PC-9 (cell line): Measurements from ENCODE around the gene AVEN. TPM values are rescaled to one million over a fixed set of nuclear protein-coding genes. Genes with fewer than 3 reads are reported as not detected.

Experiments used
- BruUV-seq: library from RNA; stranded (reverse); fragments of 400-500 nt; replicated peaks from 2 replicates; lab custom pipeline; 2021; lab: Mats Ljungman, UMichigan
- CTCF ChIA-PET: fragments of 300-600 bp; sonication (Branson Sonifier 250); formaldehyde crosslinking; loops from one replicate; lab custom pipeline; 2022; ENCODE audit warnings: antibody characterized with exemption; lab: Charles Lee
- POLR2A ChIA-PET: fragments of 300-600 bp; sonication (Branson Sonifier 250); formaldehyde crosslinking; loops from one replicate; lab custom pipeline; 2022; ENCODE audit warnings: antibody characterized with exemption; ENCODE audit not compliant: unreplicated experiment; lab: Charles Lee
- DNase-seq, 2 experiments: peaks; one replicate each; pipeline versions ENCODE4 v3.0.0 to v3.0.0-alpha.2; 2015 to 2022; ENCODE audit warnings: mixed read lengths in 1 of 2
- H2AFZ ChIP-seq: fragments of 200-600 bp; sonication (generic); 2 replicates; pipeline ENCODE4 v1.8.1; 2017; ENCODE audit warnings: antibody characterized with exemption
- H3F3A ChIP-seq: fragments of 200-600 bp; sonication (generic); 2 replicates; pipeline ENCODE4 v1.8.1; 2017; ENCODE audit warnings: antibody characterized with exemption, mild to moderate bottlenecking, low read depth; ENCODE audit not compliant: insufficient read depth
- H3K27ac ChIP-seq: fragments of 200-600 bp; sonication (generic); 2 replicates; pipeline ENCODE4 v1.6.1; 2016; ENCODE audit warnings: mixed run types
- H3K27me3 ChIP-seq: fragments of 200-600 bp; sonication (generic); 2 replicates; pipeline ENCODE4 v1.6.1; 2016; ENCODE audit warnings: low read depth, mixed run types; ENCODE audit not compliant: insufficient read depth
- H3K36me3 ChIP-seq: fragments of 200-600 bp; sonication (generic); 2 replicates; pipeline ENCODE4 v1.6.1; 2016; ENCODE audit warnings: low read depth, mixed run types
- H3K4me1 ChIP-seq: fragments of 200-600 bp; sonication (generic); replicated peaks from 2 replicates; pipeline ENCODE4 v1.6.1; 2016; ENCODE audit warnings: mixed run types; ENCODE audit not compliant: insufficient read depth
- H3K4me2 ChIP-seq: fragments of 200-600 bp; sonication (generic); 2 replicates; pipeline ENCODE4 v1.6.1; 2017; ENCODE audit warnings: mixed run types
- H3K4me3 ChIP-seq: fragments of 200-600 bp; sonication (generic); 2 replicates; pipeline ENCODE4 v1.6.1; 2016; ENCODE audit warnings: mixed run types
- H3K79me2 ChIP-seq: fragments of 200-600 bp; sonication (generic); 2 replicates; pipeline ENCODE4 v1.6.1; 2017; ENCODE audit warnings: low read depth, mixed run types
- H3K9me2 ChIP-seq: fragments of 200-600 bp; sonication (generic); 2 replicates; pipeline ENCODE4 v1.8.1; 2017; ENCODE audit warnings: mild to moderate bottlenecking; ENCODE audit not compliant: insufficient read depth
- H3K9me3 ChIP-seq: fragments of 200-600 bp; sonication (generic); 2 replicates; pipeline ENCODE4 v1.8.1; 2016; ENCODE audit warnings: low read depth; ENCODE audit not compliant: insufficient read depth
- H4K20me1 ChIP-seq: fragments of 200-600 bp; sonication (generic); 2 replicates; pipeline ENCODE4 v1.8.1; 2017; ENCODE audit not compliant: insufficient read depth
- EZH2 ChIP-seq: fragments of 200-600 bp; sonication (generic); IDR thresholded peaks from 2 replicates; pipeline ENCODE4 v1.8.0; 2017; ENCODE audit warnings: antibody characterized with exemption, low read depth
- intact Hi-C: fragments of 100-400 bp; cut with micrococcal nuclease; formaldehyde crosslinking; loops from one replicate; pipeline ENCODE4 v1.10.0; 2022; ENCODE audit not compliant: unreplicated experiment
- total RNA-seq: library from RNA; stranded (reverse); gene quantifications from 2 replicates; pipeline ENCODE4 v1.2.3, GENCODE V29; 2021
- TF ChIP-seq, protein P1 (sequence below): fragments of 200-600 bp; sonication (generic); conservative IDR thresholded peaks from 2 replicates; pipeline ENCODE4 v1.6.1; 2017; ENCODE audit warnings: mixed run types, antibody characterized with exemption, mild to moderate bottlenecking, moderate library complexity

Gene AVEN
- total RNA-seq, 1 experiment from 2014 or later: 8.7 TPM

- no TSS peak for BruUV-seq
- H2AFZ ChIP-seq: no peak overlapping the region
- H3F3A ChIP-seq: no peaks in the 10 kb centered on the region
- H3K4me2 ChIP-seq: no peak overlapping the region
- no peaks in the 10 kb centered on the region for H3K79me2 ChIP-seq
- no peaks in the 10 kb centered on the region for H3K9me2 ChIP-seq
- intact Hi-C loops: no loop called here
- no peak for TF ChIP-seq EZH2
- TF ChIP-seq, protein P1, sequence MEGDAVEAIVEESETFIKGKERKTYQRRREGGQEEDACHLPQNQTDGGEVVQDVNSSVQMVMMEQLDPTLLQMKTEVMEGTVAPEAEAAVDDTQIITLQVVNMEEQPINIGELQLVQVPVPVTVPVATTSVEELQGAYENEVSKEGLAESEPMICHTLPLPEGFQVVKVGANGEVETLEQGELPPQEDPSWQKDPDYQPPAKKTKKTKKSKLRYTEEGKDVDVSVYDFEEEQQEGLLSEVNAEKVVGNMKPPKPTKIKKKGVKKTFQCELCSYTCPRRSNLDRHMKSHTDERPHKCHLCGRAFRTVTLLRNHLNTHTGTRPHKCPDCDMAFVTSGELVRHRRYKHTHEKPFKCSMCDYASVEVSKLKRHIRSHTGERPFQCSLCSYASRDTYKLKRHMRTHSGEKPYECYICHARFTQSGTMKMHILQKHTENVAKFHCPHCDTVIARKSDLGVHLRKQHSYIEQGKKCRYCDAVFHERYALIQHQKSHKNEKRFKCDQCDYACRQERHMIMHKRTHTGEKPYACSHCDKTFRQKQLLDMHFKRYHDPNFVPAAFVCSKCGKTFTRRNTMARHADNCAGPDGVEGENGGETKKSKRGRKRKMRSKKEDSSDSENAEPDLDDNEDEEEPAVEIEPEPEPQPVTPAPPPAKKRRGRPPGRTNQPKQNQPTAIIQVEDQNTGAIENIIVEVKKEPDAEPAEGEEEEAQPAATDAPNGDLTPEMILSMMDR: no peak
- no peaks in the 10 kb centered on the region for H3K27me3 ChIP-seq
- no peak for DNase-seq
- no peak overlapping the region for H3K27ac ChIP-seq
- CTCF ChIA-PET: no interaction called here
- POLR2A ChIA-PET: no interaction called here
- no peaks in the 10 kb centered on the region for H3K9me3 ChIP-seq
- no peaks in the 10 kb centered on the region for H4K20me1 ChIP-seq
- no peak overlapping the region for H3K4me3 ChIP-seq
- H3K36me3 ChIP-seq: no peaks in the 10 kb centered on the region
- no peaks in the 10 kb centered on the region for H3K4me1 ChIP-seq
Observed at GRCh38 chr15:33941279-33942063, 97.5 kb downstream of the AVEN start.

GRCh38 chr15:33934921-33935320, 104.1 kb downstream of the AVEN start:
- H3K27ac ChIP-seq: no peak overlapping the region
- no peaks in the 10 kb centered on the region for H3K79me2 ChIP-seq
- H4K20me1 ChIP-seq: no peaks in the 10 kb centered on the region
- no peak overlapping the region for H3K4me3 ChIP-seq
- CTCF ChIA-PET: no interaction called here
- H3K4me2 ChIP-seq: no peak overlapping the region
- no peaks in the 10 kb centered on the region for H3K9me2 ChIP-seq
- no peaks in the 10 kb centered on the region for H3K36me3 ChIP-seq
- H3K4me1 ChIP-seq: no peaks in the 10 kb centered on the region
- no TSS peak for BruUV-seq
- intact Hi-C loops: no loop called here
- no peaks in the 10 kb centered on the region for H3K27me3 ChIP-seq
- H3F3A ChIP-seq: no peaks in the 10 kb centered on the region
- POLR2A ChIA-PET: no interaction called here
- TF ChIP-seq, protein P1: no peak
- TF ChIP-seq EZH2: no peak
- DNase-seq: no peak
- no peaks in the 10 kb centered on the region for H3K9me3 ChIP-seq
- H2AFZ ChIP-seq: no peak overlapping the region

- no peaks in the 10 kb centered on the region for H3K79me2 ChIP-seq
- no peak overlapping the region for H2AFZ ChIP-seq
- DNase-seq: no peak
- no peaks in the 10 kb centered on the region for H3K9me2 ChIP-seq
- no peaks in the 10 kb centered on the region for H4K20me1 ChIP-seq
- H3K4me2 ChIP-seq: no peak overlapping the region
- ChIA-PET CTCF (no interaction called here), POLR2A (no interaction called here)
- intact Hi-C loops: no loop called here
- no peaks in the 10 kb centered on the region for H3K9me3 ChIP-seq
- no peaks in the 10 kb centered on the region for H3F3A ChIP-seq
- no TSS peak for BruUV-seq
- no peak overlapping the region for H3K4me3 ChIP-seq
- H3K4me1 ChIP-seq: no peaks in the 10 kb centered on the region
- no peaks in the 10 kb centered on the region for H3K27me3 ChIP-seq
- TF ChIP-seq EZH2: no peak
- TF ChIP-seq, protein P1: no peak
- H3K27ac ChIP-seq: no peak overlapping the region
- no peaks in the 10 kb centered on the region for H3K36me3 ChIP-seq
Observed at GRCh38 chr15:33934396-33934795, 104.6 kb downstream of the AVEN start.
